Neural cell (in vitro differentiated cells): ENCODE results near the gene PIP5K1B. TPM values are rescaled to one million over a fixed set of nuclear protein-coding genes. Genes with fewer than 3 reads are reported as not detected.

Experiments used
- H2AFZ ChIP-seq: fragments of 200-600, 300-800 bp; sonication (generic), shearing (Covaris generic); 2 replicates; pipeline ENCODE4 v1.6.0; 2014; ENCODE audit warnings: low read depth, mild to moderate bottlenecking, antibody characterized with exemption, low read length, moderate library complexity
- H3F3A ChIP-seq: fragments of 200-600 bp; shearing (Covaris generic); 2 replicates; pipeline ENCODE4 v1.6.1; 2016; ENCODE audit warnings: mild to moderate bottlenecking, moderate library complexity, mixed read lengths, antibody characterized with exemption, low read length; ENCODE audit not compliant: insufficient read depth, poor library complexity, severe bottlenecking
- H3K27ac ChIP-seq: fragments of 200-600, 300-800 bp; sonication (generic), shearing (Covaris generic); 2 replicates; pipeline ENCODE4 v1.5.1; 2014; ENCODE audit warnings: mild to moderate bottlenecking, low read length, moderate library complexity
- H3K27me3 ChIP-seq: fragments of 300-800, 200-600 bp; sonication (generic), shearing (Covaris generic); 2 replicates; pipeline ENCODE4 v1.6.0; 2014; ENCODE audit warnings: mild to moderate bottlenecking, low read depth, low read length, moderate library complexity; ENCODE audit not compliant: insufficient read depth
- H3K36me3 ChIP-seq: fragments of 300-800, 200-600 bp; sonication (generic), shearing (Covaris generic); 2 replicates; pipeline ENCODE4 v1.5.1; 2014; ENCODE audit warnings: mild to moderate bottlenecking, antibody characterized with exemption, low read length, moderate library complexity; ENCODE audit not compliant: insufficient read depth
- H3K4me2 ChIP-seq: fragments of 300-800, 200-600 bp; sonication (generic), shearing (Covaris generic); 2 replicates; pipeline ENCODE4 v1.6.0; 2014; ENCODE audit warnings: mild to moderate bottlenecking, low read length
- H3K4me3 ChIP-seq: fragments of 300-800, 200-600 bp; sonication (generic), shearing (Covaris generic); 2 replicates; pipeline ENCODE4 v1.5.1; 2014; ENCODE audit warnings: mild to moderate bottlenecking, low read length, moderate library complexity
- H3K79me2 ChIP-seq: fragments of 200-600 bp; shearing (Covaris generic); replicated peaks from 2 replicates; pipeline ENCODE4 v1.6.0; 2014; ENCODE audit warnings: mild to moderate bottlenecking, low read length, moderate library complexity; ENCODE audit not compliant: insufficient read depth
- H3K9ac ChIP-seq: fragments of 300-800, 200-600 bp; sonication (generic), shearing (Covaris generic); 2 replicates; pipeline ENCODE4 v1.6.1; 2016; ENCODE audit warnings: mild to moderate bottlenecking, low read length, mixed read lengths
- H3K9me2 ChIP-seq: fragments of 200-600 bp; shearing (Covaris generic); 2 replicates; pipeline ENCODE4 v1.6.1; 2016; ENCODE audit warnings: mild to moderate bottlenecking, low read length, mixed read lengths; ENCODE audit not compliant: insufficient read depth
- H3K9me3 ChIP-seq: fragments of 200-600, 300-800 bp; sonication (generic), shearing (Covaris generic); 2 replicates; pipeline ENCODE4 v1.6.1; 2016; ENCODE audit warnings: mild to moderate bottlenecking, mixed run types, low read length, moderate library complexity, mixed read lengths
- H4K20me1 ChIP-seq: fragments of 200-600 bp; shearing (Covaris generic); 2 replicates; pipeline ENCODE4 v1.6.1; 2016; ENCODE audit warnings: mild to moderate bottlenecking, mixed run types; ENCODE audit not compliant: insufficient read depth
- EP300 ChIP-seq: fragments of 450-650 bp; conservative IDR thresholded peaks from 2 replicates; pipeline ENCODE4 v1.6.1; 2014; ENCODE audit warnings: antibody characterized with exemption, mild to moderate bottlenecking, moderate library complexity; ENCODE audit not compliant: poor library complexity, severe bottlenecking
- EZH2 ChIP-seq: fragments of 200-600, 300-800 bp; shearing (Covaris generic), sonication (generic); IDR thresholded peaks from 2 replicates; pipeline ENCODE4 v1.6.1; 2014; ENCODE audit warnings: antibody characterized with exemption, low read length, borderline replicate concordance, mild to moderate bottlenecking; ENCODE audit not compliant: insufficient read depth, poor library complexity, severe bottlenecking
- MXI1 ChIP-seq: fragments of 450-650 bp; conservative IDR thresholded peaks from 2 replicates; pipeline ENCODE4 v1.6.1; 2014; ENCODE audit warnings: antibody characterized with exemption, mild to moderate bottlenecking; ENCODE audit not compliant: poor library complexity, severe bottlenecking
- POLR2AphosphoS5 ChIP-seq: IDR thresholded peaks from 2 replicates; pipeline ENCODE4 v1.6.1; 2012
- RAD21 ChIP-seq: fragments of 450-650 bp; conservative IDR thresholded peaks from 2 replicates; pipeline ENCODE4 v1.6.1; 2014; ENCODE audit warnings: antibody characterized with exemption, mild to moderate bottlenecking, moderate library complexity
- SMC3 ChIP-seq: fragments of 450-650 bp; conservative IDR thresholded peaks from 2 replicates; pipeline ENCODE4 v1.6.1; 2014; ENCODE audit warnings: antibody characterized with exemption, mild to moderate bottlenecking, moderate library complexity; ENCODE audit not compliant: poor library complexity
- TAF1 ChIP-seq: IDR thresholded peaks from 2 replicates; pipeline ENCODE4 v1.6.1; 2012; ENCODE audit warnings: low read depth
- polyA plus RNA-seq: library from polyadenylated mRNA; depleted of rRNA; stranded (reverse); fragments of >200 nt; gene quantifications from 2 replicates; pipeline ENCODE4 v1.2.3, GENCODE V29; 2014
- TF ChIP-seq, protein P1 (sequence below): IDR thresholded peaks from 2 replicates; pipeline ENCODE4 v1.6.1; 2012; ENCODE audit warnings: borderline replicate concordance
- TF ChIP-seq, protein P2 (sequence below): fragments of 450-650 bp; IDR thresholded peaks from 2 replicates; pipeline ENCODE4 v1.5.1; 2014; ENCODE audit warnings: antibody characterized with exemption, mild to moderate bottlenecking, moderate library complexity; ENCODE audit not compliant: poor library complexity, severe bottlenecking

PIP5K1B gene
- polyA plus RNA-seq, 1 donor from 2014 or later, result 1.5 TPM

DNA sequence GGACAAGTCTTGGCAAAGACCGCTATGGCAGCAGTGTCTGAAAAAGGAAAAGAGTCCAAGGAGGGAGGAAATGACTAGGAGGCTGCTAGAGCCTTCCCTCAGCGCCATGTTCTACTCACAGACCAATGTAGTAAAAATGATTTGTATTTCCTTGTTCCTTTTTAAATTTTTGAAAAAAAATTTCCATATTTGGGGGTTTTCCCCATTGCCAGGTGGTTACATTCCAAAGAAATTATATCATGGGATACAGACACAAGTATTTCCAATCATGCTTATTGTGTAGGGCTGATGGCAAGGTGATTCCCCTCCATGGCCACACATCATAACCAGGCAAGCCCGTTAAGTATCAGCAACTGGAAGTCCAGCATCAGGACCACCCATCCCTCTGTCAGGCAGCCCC lies 138.2 kb downstream of the PIP5K1B start:
- H4K20me1 ChIP-seq, result no peaks in the 10 kb centered on the region
- H3K9me3 ChIP-seq, result no peaks in the 10 kb centered on the region
- no peak overlapping the region for H3K27ac ChIP-seq
- H3K4me3 ChIP-seq, result no peak overlapping the region
- H3K4me2 ChIP-seq, result no peak overlapping the region
- H3K9ac ChIP-seq, result no peak overlapping the region
- no peaks in the 10 kb centered on the region for H3K36me3 ChIP-seq
- H3K79me2 ChIP-seq, result no peaks in the 10 kb centered on the region
- no peaks in the 10 kb centered on the region for H3K9me2 ChIP-seq
- no peaks in the 10 kb centered on the region for H3F3A ChIP-seq
- no peak overlapping the region for H2AFZ ChIP-seq
- TF ChIP-seq RAD21 (no peak), POLR2AphosphoS5 (no peak), SMC3 (no peak), EP300 (no peak), EZH2 (no peak), TAF1 (no peak), MXI1 (no peak)
- TF ChIP-seq, protein P1, sequence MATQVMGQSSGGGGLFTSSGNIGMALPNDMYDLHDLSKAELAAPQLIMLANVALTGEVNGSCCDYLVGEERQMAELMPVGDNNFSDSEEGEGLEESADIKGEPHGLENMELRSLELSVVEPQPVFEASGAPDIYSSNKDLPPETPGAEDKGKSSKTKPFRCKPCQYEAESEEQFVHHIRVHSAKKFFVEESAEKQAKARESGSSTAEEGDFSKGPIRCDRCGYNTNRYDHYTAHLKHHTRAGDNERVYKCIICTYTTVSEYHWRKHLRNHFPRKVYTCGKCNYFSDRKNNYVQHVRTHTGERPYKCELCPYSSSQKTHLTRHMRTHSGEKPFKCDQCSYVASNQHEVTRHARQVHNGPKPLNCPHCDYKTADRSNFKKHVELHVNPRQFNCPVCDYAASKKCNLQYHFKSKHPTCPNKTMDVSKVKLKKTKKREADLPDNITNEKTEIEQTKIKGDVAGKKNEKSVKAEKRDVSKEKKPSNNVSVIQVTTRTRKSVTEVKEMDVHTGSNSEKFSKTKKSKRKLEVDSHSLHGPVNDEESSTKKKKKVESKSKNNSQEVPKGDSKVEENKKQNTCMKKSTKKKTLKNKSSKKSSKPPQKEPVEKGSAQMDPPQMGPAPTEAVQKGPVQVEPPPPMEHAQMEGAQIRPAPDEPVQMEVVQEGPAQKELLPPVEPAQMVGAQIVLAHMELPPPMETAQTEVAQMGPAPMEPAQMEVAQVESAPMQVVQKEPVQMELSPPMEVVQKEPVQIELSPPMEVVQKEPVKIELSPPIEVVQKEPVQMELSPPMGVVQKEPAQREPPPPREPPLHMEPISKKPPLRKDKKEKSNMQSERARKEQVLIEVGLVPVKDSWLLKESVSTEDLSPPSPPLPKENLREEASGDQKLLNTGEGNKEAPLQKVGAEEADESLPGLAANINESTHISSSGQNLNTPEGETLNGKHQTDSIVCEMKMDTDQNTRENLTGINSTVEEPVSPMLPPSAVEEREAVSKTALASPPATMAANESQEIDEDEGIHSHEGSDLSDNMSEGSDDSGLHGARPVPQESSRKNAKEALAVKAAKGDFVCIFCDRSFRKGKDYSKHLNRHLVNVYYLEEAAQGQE, result no peak
- TF ChIP-seq, protein P2, sequence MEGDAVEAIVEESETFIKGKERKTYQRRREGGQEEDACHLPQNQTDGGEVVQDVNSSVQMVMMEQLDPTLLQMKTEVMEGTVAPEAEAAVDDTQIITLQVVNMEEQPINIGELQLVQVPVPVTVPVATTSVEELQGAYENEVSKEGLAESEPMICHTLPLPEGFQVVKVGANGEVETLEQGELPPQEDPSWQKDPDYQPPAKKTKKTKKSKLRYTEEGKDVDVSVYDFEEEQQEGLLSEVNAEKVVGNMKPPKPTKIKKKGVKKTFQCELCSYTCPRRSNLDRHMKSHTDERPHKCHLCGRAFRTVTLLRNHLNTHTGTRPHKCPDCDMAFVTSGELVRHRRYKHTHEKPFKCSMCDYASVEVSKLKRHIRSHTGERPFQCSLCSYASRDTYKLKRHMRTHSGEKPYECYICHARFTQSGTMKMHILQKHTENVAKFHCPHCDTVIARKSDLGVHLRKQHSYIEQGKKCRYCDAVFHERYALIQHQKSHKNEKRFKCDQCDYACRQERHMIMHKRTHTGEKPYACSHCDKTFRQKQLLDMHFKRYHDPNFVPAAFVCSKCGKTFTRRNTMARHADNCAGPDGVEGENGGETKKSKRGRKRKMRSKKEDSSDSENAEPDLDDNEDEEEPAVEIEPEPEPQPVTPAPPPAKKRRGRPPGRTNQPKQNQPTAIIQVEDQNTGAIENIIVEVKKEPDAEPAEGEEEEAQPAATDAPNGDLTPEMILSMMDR, result no peak
- H3K27me3 ChIP-seq, result no peaks in the 10 kb centered on the region

DNA sequence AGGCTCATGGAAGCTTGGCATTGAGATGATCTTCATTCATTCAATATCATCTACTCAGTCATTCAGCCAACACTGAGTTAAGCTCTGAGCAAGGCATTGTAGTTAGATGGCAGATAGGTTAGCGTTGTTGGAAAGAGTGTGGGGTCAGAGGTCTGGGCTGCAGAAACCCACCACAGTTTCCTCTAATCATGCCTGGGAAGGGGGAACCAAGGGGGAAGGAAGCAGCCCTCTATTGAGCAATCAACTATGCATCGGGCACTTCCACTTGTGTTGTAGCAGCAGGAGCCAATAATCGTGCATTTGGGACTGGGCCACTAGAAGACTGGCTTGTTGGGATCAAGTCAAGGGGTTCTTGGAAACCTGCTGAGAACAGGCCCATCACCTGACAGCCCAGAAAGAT lies 139.1 kb downstream of the PIP5K1B start:
- Histone ChIP-seq H3K79me2 (no peaks in the 10 kb centered on the region), H3K9me3 (no peaks in the 10 kb centered on the region), H3K9me2 (no peaks in the 10 kb centered on the region), H4K20me1 (no peaks in the 10 kb centered on the region), H3K27ac (no peak overlapping the region), H3K27me3 (no peaks in the 10 kb centered on the region), H3K9ac (no peak overlapping the region), H3K4me3 (no peak overlapping the region), H2AFZ (no peak overlapping the region), H3K36me3 (no peaks in the 10 kb centered on the region), H3F3A (no peaks in the 10 kb centered on the region), H3K4me2 (no peak overlapping the region)
- TF ChIP-seq EP300 (no peak), EZH2 (no peak), SMC3 (no peak), RAD21 (no peak), POLR2AphosphoS5 (no peak)
- TF ChIP-seq, protein P2, result no peak
- TF ChIP-seq, protein P1, result no peak
